Measurements from ENCODE around the gene GALNT2. TPM values are rescaled to one million over a fixed set of nuclear protein-coding genes. Genes with fewer than 3 reads are reported as not detected.

Gene GALNT2
- total and polyA plus RNA-seq, 2 experiments from 2014 or later, result 17.8 to 48.3 TPM

DNA sequence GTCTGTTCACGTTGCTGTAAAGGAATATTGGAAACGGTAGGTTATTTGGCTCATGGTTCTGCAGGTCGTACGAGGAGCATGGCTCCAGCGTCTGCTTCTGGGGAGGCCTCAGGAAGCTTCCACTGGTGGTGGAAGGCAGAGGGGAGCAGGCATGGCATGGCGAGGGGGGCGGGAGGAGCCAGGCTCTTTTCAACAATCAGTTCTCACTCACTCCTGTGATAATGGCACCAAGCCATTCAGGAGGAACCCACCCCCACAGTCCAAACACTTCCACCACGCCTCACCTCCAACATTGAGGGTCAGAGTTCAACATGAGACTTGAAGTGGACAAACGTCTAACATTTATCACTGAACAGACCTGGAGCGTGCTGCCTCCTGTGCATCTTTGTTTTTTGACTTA lies 217.9 kb downstream of the GALNT2 start:
- Histone ChIP-seq H3K9me2 (ENCODE audit: insufficient read depth) (no peaks in the 10 kb centered on the region), H3K36me3 (ENCODE audit: insufficient read depth) (no peaks in the 10 kb centered on the region), H3K27ac (ENCODE audit: low read depth) (no peak overlapping the region), H3K79me2 (replicated peaks; ENCODE audit: insufficient read depth) (no peaks in the 10 kb centered on the region), H3F3A (replicated peaks; ENCODE audit: low read depth) (no peaks in the 10 kb centered on the region), H4K20me1 (replicated peaks; ENCODE audit: insufficient read depth) (no peaks in the 10 kb centered on the region), H3K27me3 (ENCODE audit: insufficient read depth) (no peaks in the 10 kb centered on the region), H3K4me2 (no peak overlapping the region), H2AFZ (no peak overlapping the region), H3K4me3 (no peak overlapping the region), H3K4me1 (ENCODE audit: insufficient read depth) (no peaks in the 10 kb centered on the region)
- H3K9me3 Mint-ChIP-seq, result no peaks in the 10 kb centered on the region
- H3K27me3 Mint-ChIP-seq (ENCODE audit: insufficient read depth, low read depth, poor library complexity), result peaks cover 9% of the 10 kb centered on the region
- TF ChIP-seq ZNF114 (CRISPR knock-in tag; IDR thresholded peaks at IDR 0.05), result no peak
- TF ChIP-seq POLR2AphosphoS5 (IDR thresholded peaks at IDR 0.05; ENCODE audit: low read depth), result no peak
- TF ChIP-seq, protein P1, sequence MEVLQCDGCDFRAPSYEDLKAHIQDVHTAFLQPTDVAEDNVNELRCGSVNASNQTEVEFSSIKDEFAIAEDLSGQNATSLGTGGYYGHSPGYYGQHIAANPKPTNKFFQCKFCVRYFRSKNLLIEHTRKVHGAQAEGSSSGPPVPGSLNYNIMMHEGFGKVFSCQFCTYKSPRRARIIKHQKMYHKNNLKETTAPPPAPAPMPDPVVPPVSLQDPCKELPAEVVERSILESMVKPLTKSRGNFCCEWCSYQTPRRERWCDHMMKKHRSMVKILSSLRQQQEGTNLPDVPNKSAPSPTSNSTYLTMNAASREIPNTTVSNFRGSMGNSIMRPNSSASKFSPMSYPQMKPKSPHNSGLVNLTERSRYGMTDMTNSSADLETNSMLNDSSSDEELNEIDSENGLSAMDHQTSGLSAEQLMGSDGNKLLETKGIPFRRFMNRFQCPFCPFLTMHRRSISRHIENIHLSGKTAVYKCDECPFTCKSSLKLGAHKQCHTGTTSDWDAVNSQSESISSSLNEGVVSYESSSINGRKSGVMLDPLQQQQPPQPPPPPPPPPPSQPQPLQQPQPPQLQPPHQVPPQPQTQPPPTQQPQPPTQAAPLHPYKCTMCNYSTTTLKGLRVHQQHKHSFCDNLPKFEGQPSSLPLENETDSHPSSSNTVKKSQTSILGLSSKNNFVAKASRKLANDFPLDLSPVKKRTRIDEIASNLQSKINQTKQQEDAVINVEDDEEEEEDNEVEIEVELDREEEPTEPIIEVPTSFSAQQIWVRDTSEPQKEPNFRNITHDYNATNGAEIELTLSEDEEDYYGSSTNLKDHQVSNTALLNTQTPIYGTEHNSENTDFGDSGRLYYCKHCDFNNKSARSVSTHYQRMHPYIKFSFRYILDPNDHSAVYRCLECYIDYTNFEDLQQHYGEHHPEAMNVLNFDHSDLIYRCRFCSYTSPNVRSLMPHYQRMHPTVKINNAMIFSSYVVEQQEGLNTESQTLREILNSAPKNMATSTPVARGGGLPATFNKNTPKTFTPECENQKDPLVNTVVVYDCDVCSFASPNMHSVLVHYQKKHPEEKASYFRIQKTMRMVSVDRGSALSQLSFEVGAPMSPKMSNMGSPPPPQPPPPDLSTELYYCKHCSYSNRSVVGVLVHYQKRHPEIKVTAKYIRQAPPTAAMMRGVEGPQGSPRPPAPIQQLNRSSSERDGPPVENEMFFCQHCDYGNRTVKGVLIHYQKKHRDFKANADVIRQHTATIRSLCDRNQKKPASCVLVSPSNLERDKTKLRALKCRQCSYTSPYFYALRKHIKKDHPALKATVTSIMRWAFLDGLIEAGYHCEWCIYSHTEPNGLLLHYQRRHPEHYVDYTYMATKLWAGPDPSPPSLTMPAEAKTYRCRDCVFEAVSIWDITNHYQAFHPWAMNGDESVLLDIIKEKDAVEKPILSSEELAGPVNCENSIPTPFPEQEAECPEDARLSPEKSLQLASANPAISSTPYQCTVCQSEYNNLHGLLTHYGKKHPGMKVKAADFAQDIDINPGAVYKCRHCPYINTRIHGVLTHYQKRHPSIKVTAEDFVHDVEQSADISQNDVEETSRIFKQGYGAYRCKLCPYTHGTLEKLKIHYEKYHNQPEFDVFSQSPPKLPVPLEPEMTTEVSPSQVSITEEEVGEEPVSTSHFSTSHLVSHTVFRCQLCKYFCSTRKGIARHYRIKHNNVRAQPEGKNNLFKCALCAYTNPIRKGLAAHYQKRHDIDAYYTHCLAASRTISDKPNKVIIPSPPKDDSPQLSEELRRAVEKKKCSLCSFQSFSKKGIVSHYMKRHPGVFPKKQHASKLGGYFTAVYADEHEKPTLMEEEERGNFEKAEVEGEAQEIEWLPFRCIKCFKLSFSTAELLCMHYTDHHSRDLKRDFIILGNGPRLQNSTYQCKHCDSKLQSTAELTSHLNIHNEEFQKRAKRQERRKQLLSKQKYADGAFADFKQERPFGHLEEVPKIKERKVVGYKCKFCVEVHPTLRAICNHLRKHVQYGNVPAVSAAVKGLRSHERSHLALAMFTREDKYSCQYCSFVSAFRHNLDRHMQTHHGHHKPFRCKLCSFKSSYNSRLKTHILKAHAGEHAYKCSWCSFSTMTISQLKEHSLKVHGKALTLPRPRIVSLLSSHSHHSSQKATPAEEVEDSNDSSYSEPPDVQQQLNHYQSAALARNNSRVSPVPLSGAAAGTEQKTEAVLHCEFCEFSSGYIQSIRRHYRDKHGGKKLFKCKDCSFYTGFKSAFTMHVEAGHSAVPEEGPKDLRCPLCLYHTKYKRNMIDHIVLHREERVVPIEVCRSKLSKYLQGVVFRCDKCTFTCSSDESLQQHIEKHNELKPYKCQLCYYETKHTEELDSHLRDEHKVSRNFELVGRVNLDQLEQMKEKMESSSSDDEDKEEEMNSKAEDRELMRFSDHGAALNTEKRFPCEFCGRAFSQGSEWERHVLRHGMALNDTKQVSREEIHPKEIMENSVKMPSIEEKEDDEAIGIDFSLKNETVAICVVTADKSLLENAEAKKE (CRISPR knock-in tag; IDR thresholded peaks at IDR 0.05), result no peak
- TF ChIP-seq, protein P2, sequence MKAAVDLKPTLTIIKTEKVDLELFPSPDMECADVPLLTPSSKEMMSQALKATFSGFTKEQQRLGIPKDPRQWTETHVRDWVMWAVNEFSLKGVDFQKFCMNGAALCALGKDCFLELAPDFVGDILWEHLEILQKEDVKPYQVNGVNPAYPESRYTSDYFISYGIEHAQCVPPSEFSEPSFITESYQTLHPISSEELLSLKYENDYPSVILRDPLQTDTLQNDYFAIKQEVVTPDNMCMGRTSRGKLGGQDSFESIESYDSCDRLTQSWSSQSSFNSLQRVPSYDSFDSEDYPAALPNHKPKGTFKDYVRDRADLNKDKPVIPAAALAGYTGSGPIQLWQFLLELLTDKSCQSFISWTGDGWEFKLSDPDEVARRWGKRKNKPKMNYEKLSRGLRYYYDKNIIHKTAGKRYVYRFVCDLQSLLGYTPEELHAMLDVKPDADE (IDR thresholded peaks at IDR 0.05), result no peak
- TF ChIP-seq, protein P3, sequence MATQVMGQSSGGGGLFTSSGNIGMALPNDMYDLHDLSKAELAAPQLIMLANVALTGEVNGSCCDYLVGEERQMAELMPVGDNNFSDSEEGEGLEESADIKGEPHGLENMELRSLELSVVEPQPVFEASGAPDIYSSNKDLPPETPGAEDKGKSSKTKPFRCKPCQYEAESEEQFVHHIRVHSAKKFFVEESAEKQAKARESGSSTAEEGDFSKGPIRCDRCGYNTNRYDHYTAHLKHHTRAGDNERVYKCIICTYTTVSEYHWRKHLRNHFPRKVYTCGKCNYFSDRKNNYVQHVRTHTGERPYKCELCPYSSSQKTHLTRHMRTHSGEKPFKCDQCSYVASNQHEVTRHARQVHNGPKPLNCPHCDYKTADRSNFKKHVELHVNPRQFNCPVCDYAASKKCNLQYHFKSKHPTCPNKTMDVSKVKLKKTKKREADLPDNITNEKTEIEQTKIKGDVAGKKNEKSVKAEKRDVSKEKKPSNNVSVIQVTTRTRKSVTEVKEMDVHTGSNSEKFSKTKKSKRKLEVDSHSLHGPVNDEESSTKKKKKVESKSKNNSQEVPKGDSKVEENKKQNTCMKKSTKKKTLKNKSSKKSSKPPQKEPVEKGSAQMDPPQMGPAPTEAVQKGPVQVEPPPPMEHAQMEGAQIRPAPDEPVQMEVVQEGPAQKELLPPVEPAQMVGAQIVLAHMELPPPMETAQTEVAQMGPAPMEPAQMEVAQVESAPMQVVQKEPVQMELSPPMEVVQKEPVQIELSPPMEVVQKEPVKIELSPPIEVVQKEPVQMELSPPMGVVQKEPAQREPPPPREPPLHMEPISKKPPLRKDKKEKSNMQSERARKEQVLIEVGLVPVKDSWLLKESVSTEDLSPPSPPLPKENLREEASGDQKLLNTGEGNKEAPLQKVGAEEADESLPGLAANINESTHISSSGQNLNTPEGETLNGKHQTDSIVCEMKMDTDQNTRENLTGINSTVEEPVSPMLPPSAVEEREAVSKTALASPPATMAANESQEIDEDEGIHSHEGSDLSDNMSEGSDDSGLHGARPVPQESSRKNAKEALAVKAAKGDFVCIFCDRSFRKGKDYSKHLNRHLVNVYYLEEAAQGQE (IDR thresholded peaks at IDR 0.05; ENCODE audit: unreplicated experiment), result no peak
- TF ChIP-seq NANOG (IDR thresholded peaks at IDR 0.05; ENCODE audit: borderline replicate concordance), result no peak
- no peak for TF ChIP-seq JUNB (IDR thresholded peaks at IDR 0.05; ENCODE audit: unreplicated experiment)
- no peak for TF ChIP-seq STAT1 (IDR thresholded peaks at IDR 0.05; ENCODE audit: unreplicated experiment)
- TF ChIP-seq CREB1 (CRISPR knock-in tag; IDR thresholded peaks at IDR 0.05; ENCODE audit: low read depth), result no peak
- no peak for TF ChIP-seq EZH2 (IDR thresholded peaks at IDR 0.05; ENCODE audit: low read depth, unreplicated experiment)
- TF ChIP-seq EZH2phosphoT487 (IDR thresholded peaks at IDR 0.05; ENCODE audit: unreplicated experiment), result no peak
- H3K27ac Mint-ChIP-seq, result no peak overlapping the region
- DNase-seq (ENCODE audit: low spot score) (no peak), ATAC-seq (no peak)
- H3K4me1 Mint-ChIP-seq, result peaks cover 13% of the 10 kb centered on the region
- H3K4me3 Mint-ChIP-seq, result no peak overlapping the region
- H3K36me3 Mint-ChIP-seq (ENCODE audit: low read depth), result no peaks in the 10 kb centered on the region; the same call in 2 of the 3 replicates

Measured in GM23338 (cell line).